ENCODE data around the gene HNRNPAB.
"Not testable (repeated sequence)": the region's sequence is repeated elsewhere in the genome, so short reads cannot be mapped to it uniquely, and the experiment has no call there.

The HNRNPAB gene

GRCh38 chr5:178193251-178193809 is 11.0 kb upstream of the HNRNPAB start:
- no peak for DNase-seq (ENCODE audit: low read depth)
- TF ChIP-seq CTCF (IDR thresholded peaks at IDR 0.05; ENCODE audit: control insufficient read depth, insufficient read depth, low read depth, low read length, missing control alignments) = no peak
- H3K4me3 ChIP-seq (ENCODE audit: control insufficient read depth, low read depth, low read length) = no peak overlapping the region

- TF ChIP-seq CTCF (IDR thresholded peaks at IDR 0.05; ENCODE audit: control insufficient read depth, insufficient read depth, low read depth, low read length, missing control alignments) = no peak
- DNase-seq (ENCODE audit: low read depth) = no peak
- H3K4me3 ChIP-seq (ENCODE audit: control insufficient read depth, low read depth, low read length) = no peak overlapping the region
Observed at GRCh38 chr5:178194026-178194425, 10.3 kb upstream of the HNRNPAB start.

DNA sequence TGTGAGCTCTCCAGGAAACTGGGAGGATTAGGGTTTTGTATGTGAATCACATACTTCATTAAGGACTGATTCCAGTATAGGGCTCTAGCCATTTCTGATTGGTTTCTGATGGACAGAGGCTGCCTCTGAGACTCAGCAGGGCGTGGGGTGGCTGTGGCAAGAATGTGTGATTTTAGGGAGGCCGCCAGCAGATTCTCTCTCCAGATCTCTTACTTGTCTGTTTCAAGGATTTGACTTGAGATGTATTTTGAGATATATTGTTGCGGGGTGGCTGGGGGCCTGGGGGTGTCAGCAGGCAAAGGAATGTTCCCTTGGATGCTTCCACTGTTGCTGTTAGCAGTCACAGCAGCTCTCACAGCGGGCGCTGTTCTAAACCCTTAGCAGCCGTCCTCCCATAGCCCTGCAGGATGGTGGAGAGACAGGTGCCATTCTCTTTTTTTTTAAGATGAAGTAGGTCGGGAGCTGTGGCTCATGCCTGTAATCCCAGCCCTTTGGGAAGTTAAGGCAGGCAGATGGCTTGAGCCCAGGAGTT is 8.0 kb upstream of the HNRNPAB start:
- H3K4me3 ChIP-seq (ENCODE audit: control insufficient read depth, low read depth, low read length) = no peak overlapping the region
- no peak for TF ChIP-seq CTCF (IDR thresholded peaks at IDR 0.05; ENCODE audit: control insufficient read depth, insufficient read depth, low read depth, low read length, missing control alignments)
- DNase-seq (ENCODE audit: low read depth) = no peak

DNA sequence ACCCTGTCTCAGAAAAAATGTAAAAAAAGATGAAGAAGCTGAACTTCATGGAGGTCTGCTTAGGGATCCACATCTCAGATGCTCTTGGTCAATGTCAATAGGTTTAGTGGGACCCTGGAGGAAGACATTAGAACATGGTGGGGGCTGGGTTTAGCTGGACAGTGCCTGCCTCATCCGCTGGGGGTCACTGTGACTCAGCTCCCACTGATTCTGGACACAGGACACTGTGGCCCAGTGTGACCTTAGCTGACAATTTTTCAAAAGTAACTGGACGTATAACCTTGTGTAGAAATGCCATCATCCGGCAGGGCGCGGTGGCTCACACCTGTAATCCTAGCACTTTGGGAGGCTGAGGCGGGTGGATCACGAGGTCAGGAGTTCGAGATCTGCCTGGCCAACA is 7.3 kb upstream of the HNRNPAB start:
- no peak for DNase-seq (ENCODE audit: low read depth)
- H3K4me3 ChIP-seq (ENCODE audit: control insufficient read depth, low read depth, low read length) = no peak overlapping the region
- TF ChIP-seq CTCF (IDR thresholded peaks at IDR 0.05; ENCODE audit: control insufficient read depth, insufficient read depth, low read depth, low read length, missing control alignments) = peak; percentile 34

DNA sequence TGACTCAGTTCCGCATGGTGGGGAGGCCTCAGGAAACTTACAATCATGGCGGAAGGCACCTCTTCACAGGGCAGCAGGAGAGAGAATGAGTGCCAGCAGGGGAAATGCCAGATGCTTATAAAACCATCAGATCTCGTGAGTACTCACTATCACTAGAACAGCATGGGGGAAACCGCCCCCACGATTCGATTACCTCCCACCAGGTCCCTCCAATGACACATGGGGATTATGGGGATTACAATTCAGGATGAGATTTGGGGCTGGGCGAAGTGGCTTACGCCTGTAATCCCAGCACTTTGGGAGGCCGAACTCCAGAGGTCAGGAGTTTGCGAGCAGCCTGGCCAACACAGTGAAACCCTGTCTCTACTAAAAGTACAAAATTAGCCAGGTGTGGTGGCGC is 6.2 kb upstream of the HNRNPAB start:
- DNase-seq (ENCODE audit: low read depth); H3K4me3 ChIP-seq (ENCODE audit: control insufficient read depth, low read depth, low read length): not testable (repeated sequence)

GRCh38 chr5:178198706-178199105 is 5.6 kb upstream of the HNRNPAB start:
- DNase-seq (ENCODE audit: low read depth) = no peak
- no peak for TF ChIP-seq CTCF (IDR thresholded peaks at IDR 0.05; ENCODE audit: control insufficient read depth, insufficient read depth, low read depth, low read length, missing control alignments)
- H3K4me3 ChIP-seq (ENCODE audit: control insufficient read depth, low read depth, low read length) = no peak overlapping the region

DNA sequence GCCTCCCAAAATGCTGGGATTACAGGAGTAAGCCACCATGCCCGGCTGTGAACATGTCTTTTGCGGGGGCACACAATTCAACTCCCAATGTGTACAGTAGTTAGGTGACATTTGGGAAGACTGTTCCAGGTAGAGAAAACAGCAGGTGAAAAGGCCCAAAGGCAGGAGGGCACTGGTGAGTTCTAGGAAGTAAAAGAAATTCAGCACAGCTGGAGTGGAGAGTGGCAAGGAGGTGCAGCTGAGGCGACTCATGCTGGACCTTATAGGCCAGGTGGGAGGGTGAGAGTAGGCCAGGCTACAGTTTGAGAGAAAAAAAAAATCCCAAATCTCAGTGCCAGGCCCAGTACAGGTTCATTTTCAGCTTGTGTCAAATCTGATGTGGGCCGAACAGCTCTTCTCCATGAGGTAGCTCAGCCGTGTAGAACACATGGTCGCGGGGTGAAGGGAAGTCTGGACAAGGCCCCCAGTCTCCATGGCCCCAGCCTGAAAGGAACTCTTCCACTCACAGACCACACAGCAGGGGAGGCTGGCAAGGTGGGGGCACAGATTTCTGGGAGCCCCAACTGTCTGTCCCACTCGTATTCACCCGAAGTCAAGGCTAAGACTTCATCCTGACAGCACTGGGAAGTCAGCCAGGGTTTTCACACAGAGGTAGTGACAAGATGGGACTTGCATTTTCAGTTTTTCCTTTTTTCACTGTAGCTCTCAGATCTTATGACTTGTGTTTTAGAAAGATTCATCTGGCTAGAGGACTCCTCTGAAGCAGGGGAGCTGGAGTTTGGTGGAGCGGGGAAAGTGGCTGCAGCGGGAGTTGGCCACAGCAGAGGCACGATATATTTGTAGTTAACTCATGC is 4.5 kb upstream of the HNRNPAB start:
- TF ChIP-seq CTCF (IDR thresholded peaks at IDR 0.05; ENCODE audit: control insufficient read depth, insufficient read depth, low read depth, low read length, missing control alignments) = no peak
- no peak overlapping the region for H3K4me3 ChIP-seq (ENCODE audit: control insufficient read depth, low read depth, low read length)
- no peak for DNase-seq (ENCODE audit: low read depth)
